ENCODE data around the gene FXYD7.
"Not testable (repeated sequence)": the region's sequence is repeated elsewhere in the genome, so short reads cannot be mapped to it uniquely, and the experiment has no call there.

GRCh38 chr19:35129724-35130274 lies 13.3 kb upstream of the FXYD7 start:
- not testable (repeated sequence) for TF ChIP-seq POLR2AphosphoS2 (IDR thresholded peaks at IDR 0.05; ENCODE audit: low read depth, low read length); ZNF24 (IDR thresholded peaks at IDR 0.05); ZNF678 (CRISPR knock-in tag; IDR thresholded peaks at IDR 0.05)
- TF ChIP-seq, protein P1, sequence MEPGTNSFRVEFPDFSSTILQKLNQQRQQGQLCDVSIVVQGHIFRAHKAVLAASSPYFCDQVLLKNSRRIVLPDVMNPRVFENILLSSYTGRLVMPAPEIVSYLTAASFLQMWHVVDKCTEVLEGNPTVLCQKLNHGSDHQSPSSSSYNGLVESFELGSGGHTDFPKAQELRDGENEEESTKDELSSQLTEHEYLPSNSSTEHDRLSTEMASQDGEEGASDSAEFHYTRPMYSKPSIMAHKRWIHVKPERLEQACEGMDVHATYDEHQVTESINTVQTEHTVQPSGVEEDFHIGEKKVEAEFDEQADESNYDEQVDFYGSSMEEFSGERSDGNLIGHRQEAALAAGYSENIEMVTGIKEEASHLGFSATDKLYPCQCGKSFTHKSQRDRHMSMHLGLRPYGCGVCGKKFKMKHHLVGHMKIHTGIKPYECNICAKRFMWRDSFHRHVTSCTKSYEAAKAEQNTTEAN (CRISPR knock-in tag; conservative IDR thresholded peaks at IDR 0.05) = peak; percentile 80

All from HepG2 (cell line).